Hippocampal formation (tissue), 2 donors: ENCODE measurements around the gene GALNT8.

ENCODE experiments used
- DNase-seq, 2 donors: peaks; one replicate each; lab custom pipeline; 2025; lab: John Stamatoyannopoulos, UW

Gene GALNT8

GRCh38 chr12:4796694-4797482 lies 76.7 kb downstream of the GALNT8 start:
- no peak for DNase-seq

DNA sequence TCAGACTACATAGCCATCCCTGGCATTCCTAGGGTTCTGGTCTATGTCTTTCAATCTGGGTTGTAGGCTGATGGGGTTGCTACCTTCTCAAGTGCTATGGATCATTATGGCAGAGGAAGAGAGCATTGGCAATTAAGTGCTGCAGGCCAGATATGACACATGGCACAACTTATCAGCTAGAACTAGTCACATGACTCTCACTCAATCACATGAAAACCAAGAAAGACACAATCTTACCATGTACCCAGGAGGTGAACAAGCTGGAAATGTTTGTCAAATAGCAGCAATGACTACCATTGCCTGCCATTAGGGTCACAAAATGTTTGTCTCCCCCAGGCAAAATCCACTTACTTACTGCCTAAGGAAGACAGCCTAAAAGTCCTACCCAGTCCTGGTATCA lies 80.4 kb downstream of the GALNT8 start:
- DNase-seq = no peak

GRCh38 chr12:4802841-4803240 lies 82.6 kb downstream of the GALNT8 start:
- no peak for DNase-seq

GRCh38 chr12:4806439-4807115 lies 86.4 kb downstream of the GALNT8 start:
- DNase-seq = no peak

DNA sequence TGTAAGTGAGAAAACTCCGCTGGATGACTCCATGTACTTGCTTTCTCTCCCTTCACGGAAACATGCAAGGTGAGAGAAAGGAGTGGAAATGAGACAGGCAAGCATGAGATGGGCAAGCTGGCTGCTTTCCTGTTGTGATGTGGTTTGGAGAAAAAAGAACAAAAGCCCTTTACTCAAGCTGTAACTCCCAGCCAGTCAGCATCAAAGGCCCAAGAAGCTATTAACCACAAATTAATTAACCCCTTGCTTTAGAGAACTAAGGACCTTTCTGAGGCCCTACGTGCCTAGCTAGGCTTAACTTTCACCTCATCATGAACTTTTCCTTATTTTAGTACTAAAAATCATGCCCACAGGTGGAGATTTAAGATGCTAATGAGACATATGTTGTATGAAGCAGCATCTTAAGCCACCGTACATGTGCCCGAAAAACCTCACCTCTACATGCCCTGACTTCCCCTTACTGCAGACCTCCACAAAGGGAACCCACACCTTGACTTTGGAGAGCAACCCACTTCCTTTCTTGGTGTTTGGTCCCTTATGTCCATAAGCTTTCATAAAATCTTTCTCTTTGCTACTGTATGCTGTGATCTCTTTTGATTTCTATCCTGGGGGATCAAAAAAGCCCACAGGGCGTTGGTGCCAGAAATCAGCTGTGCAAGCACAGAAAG lies 87.0 kb downstream of the GALNT8 start:
- DNase-seq = no peak

DNA sequence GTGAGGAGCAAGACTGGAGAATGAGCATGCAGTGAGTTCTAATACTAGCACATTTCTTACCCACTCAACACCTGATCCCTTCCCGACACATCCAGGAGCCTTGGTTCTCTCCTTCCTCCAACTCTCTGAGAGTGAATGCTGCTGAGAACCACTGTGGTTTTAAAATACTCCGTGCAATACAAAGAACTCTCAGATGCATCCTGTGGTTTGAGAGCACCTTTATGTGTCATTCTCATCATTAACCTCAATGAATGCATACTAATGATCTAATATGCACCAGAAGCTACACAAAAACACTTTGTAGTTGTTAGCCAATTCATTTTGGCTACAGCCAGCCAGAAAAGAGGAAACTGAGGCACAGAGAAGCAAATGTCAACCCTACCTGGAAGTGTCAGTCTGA lies 87.6 kb downstream of the GALNT8 start:
- DNase-seq = no peak

GRCh38 chr12:4809013-4809448 lies 88.8 kb downstream of the GALNT8 start:
- peak; percentile 14 to 20 for DNase-seq

DNA sequence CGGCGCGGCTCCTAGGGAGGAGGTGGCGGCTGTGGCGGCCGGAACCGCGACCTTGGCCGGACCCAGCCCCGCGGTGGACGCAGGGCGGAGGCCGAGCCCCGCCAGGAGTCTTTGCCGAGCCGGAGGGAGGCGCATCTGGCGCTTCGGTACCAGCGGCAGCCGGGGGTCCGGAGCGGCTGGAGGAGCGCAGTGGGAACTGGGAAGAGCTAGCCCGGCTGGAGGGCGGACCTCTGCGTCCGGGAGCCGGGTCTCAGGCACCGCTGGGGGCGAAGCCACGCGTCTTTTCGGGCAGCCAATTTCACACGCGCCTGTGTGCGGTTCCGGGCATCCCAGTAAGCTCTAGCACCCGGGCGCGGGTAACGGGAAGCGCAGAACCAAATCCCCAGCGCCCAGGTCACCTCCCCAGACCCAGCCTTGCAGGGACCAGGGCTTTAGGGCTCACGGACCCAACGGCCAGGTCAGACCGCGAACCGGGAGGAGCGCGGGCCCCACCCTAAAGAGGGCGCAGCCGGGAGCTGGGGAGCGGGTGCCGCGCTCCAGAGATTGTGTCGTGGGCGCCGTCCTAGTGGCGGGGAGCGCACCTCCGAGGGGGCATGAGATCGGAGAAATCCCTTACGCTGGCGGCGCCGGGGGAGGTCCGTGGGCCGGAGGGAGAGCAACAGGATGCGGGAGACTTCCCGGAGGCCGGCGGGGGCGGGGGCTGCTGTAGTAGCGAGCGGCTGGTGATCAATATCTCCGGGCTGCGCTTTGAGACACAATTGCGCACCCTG lies 89.4 kb downstream of the GALNT8 start:
- DNase-seq = no peak

DNA sequence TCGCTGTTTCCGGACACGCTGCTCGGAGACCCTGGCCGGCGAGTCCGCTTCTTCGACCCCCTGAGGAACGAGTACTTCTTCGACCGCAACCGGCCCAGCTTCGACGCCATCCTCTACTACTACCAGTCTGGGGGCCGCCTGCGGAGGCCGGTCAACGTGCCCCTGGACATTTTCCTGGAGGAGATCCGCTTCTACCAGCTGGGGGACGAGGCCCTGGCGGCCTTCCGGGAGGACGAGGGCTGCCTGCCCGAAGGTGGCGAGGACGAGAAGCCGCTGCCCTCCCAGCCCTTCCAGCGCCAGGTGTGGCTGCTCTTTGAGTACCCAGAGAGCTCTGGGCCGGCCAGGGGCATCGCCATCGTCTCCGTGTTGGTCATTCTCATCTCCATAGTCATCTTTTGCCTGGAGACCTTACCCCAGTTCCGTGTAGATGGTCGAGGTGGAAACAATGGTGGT lies 90.0 kb downstream of the GALNT8 start:
- DNase-seq = no peak

- DNase-seq = no peak
Observed at GRCh38 chr12:4812624-4813327, 92.6 kb downstream of the GALNT8 start.

DNA sequence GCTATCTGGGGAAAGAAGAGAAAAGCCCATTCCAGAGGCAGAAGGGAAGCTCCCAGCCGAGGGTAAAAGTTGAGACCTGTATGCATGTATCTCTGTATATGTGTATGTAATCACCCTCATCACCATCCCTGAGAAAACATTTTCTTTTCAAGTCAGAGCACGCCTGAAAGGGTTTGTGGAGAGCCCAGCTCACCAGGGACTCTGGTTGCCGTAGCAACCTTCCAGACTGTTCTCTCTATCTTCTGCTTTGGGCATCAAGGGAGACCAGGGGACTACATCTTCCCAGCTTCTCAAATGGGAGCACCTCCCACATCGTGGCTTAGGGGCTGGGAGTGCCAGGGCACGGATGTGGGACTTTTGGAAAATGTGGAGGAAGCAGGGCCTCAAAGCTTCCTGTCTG lies 93.5 kb downstream of the GALNT8 start:
- DNase-seq = no peak

GRCh38 chr12:4814485-4814884 lies 94.3 kb downstream of the GALNT8 start:
- DNase-seq = no peak

GRCh38 chr12:4816744-4817525 lies 96.7 kb downstream of the GALNT8 start:
- no peak for DNase-seq

GRCh38 chr12:4817880-4818279 lies 97.7 kb downstream of the GALNT8 start:
- DNase-seq = peak in 1 of 2 donors; percentile 12

GRCh38 chr12:4819654-4820053 lies 99.5 kb downstream of the GALNT8 start:
- DNase-seq = no peak

- no peak for DNase-seq
Observed at GRCh38 chr12:4820971-4821370, 100.8 kb downstream of the GALNT8 start.
